HG02571 (cell line): ENCODE results near the gene PAPOLA.

ENCODE experiments used
- ATAC-seq: cut with Tn5 transposase; IDR thresholded peaks from one replicate; pipeline ENCODE4 v1.9.1; 2021; ENCODE audit warnings: mild to moderate bottlenecking, moderate library complexity; ENCODE audit not compliant: unreplicated experiment

The PAPOLA gene

DNA sequence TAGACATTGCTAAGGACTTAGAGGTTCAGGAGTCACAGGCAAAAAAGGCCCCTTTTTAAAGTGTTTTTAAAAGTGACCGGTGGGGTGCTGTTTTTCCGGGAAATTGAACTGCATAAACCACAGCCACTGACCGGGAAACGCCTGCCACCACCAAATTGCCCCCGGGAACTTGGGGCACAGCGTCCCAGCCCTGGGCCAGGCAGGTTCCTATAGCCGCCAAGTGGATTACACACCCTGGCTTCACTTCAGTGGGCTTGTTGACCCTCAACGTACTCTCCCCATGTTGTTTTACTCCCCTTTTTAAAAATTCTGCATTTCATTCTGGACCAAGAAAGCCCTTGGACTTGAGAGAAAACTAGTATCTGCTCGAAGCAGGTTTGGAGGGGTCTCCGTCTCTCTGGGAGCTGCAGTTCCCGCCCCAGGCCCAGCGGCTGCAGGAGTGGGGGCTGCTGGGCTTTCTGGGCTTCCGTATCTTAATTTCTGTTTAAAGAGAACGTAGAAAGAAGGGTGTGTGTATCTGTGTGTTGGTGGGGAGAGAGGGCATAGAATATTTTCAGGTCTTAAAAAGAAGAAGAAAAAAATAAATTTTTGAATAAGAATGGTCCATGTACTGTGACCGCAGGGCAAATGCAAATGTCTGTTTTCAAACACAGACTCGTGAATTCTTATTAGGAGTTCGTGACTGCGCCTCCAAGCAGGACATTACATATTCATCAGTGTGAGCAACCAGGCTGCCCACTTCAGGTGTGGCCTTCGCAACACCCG, 82.9 kb downstream of the PAPOLA start:
- ATAC-seq, result no peak

DNA sequence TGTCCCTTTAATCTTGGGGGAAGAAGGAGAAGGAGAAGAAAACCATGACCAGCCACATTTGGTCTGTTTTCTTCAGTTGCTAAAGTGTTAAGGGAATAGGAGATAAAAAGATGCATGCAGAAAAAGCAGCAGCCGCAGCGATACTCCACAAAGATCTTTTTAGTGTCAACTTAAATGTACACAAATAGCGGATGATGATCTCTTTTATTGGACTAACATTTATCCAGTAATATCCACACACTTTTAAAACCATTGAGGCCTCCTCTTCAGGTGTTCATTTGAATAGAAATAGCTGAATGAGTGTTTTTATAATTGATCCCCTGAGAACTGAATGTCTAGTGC, 83.5 kb downstream of the PAPOLA start:
- no peak for ATAC-seq

- no peak for ATAC-seq
Observed at GRCh38 chr14:96586056-96586455, 83.9 kb downstream of the PAPOLA start.

GRCh38 chr14:96586921-96587822, 85.0 kb downstream of the PAPOLA start:
- no peak for ATAC-seq

DNA sequence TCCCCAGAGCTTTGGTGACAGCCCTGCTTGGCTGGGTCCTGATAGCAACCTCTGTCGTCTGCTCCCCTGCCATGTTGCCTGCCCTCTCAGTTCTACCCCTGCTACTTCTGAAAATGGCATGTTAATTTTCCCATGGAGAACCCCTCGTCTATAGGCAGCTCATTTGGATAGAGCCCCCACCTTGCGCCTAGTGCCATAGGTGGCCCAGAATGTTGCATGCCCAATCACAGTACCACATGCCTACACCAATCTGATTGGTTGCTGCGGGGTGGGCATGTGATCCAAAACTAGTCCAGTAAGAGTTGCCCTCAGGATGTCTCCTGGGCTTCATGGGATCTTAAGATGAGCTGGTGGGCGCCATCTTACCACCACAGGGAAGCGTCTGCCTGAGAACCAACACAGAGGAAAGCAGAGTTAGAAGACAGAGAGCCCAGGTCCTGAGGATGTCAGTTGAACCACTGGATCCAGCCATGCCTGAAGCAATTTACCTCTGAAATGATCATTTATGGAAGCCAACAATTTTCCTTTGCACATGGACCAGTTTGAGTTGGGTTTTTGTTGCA, 85.7 kb downstream of the PAPOLA start:
- ATAC-seq, result no peak

GRCh38 chr14:96588410-96589257, 86.5 kb downstream of the PAPOLA start:
- ATAC-seq, result no peak

DNA sequence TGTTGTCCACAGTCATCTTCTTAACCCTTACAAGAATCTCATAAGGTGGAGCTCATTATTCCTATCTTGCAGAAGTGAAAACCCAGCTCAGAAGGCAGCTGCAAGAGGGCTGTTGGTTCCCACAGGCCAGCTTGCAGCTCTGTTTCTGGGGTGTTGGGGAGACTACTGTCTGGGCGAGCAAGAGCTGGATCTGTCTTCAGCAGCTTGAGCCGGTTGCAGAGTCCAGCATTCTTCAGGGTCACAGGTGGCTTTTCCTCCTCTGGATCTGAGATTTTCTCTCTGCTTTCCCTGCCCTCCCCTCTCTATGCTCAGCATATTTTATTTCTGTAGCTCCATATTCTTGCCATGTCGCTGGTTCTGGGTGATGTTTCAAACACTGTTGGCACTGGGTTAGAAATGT, 87.4 kb downstream of the PAPOLA start:
- ATAC-seq, result no peak

GRCh38 chr14:96590190-96590864, 88.1 kb downstream of the PAPOLA start:
- ATAC-seq, result no peak

GRCh38 chr14:96592591-96593386, 90.6 kb downstream of the PAPOLA start:
- ATAC-seq, result peak; percentile 64

DNA sequence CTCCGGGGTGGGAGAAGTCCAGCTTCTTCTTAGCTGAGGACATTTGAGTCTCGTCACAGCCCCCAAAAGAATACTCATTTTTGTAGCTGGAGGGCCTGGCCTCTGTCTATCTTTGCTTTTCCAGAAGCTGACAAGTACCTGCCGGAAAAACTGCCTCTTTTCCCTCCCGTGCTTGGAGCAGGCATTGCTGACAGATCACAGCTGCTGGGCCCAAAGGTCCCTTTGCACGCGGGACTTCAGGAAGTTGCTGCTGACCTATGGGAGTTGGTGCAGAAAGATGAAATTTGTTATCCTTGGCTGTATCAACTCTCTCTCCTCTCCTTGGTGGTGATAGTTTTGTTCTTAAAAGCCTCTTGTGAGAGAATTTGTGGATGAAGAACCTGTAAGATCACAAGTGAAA, 92.8 kb downstream of the PAPOLA start:
- ATAC-seq, result no peak

DNA sequence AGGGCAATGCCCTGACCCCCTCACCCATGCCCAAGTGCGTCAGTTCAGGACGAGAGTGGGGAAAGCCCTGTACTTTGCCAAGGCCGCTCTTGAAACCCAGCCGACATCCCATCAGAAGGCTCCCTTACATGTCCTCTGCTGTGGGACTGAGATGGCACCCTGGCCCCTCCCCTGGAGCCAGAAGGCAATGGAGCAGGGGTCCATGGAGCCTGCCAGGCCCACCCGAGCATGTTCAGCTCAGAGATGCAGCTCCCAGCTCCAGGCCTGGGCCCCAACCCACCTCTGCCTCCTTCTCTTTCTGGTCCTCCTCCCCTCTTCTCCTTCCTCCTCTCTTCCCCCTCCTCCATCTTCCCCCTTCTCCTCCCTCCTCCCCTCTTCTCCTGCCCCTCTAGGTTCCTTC, 95.5 kb downstream of the PAPOLA start:
- no peak for ATAC-seq

- ATAC-seq, result no peak
Observed at GRCh38 chr14:96598332-96598928, 96.2 kb downstream of the PAPOLA start.

DNA sequence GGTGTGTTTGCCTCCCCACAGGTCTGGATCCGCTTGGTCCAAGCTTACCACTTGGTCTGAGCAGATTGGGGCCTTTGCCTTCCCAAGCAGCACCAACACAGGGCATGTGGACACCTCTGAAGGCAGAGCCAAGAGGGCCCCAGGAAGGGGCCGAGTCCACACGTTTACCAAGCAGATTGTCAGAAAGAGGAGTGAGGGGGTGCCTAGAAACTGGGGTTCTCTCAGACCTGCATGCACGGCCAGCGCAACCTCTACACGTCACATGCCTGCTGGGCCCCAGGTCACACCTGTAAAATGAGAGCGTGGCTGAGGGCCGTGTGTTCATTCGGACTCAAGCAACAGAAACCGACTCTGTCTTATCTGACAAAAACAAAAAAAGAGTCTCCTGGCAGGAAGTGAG, 96.9 kb downstream of the PAPOLA start:
- ATAC-seq, result no peak

GRCh38 chr14:96602186-96602585, 100.0 kb downstream of the PAPOLA start:
- no peak for ATAC-seq

GRCh38 chr14:96603350-96604255, 101.4 kb downstream of the PAPOLA start:
- no peak for ATAC-seq

- no peak for ATAC-seq
Observed at GRCh38 chr14:96614481-96614881, 112.3 kb downstream of the PAPOLA start.

GRCh38 chr14:96616161-96616721, 114.1 kb downstream of the PAPOLA start:
- ATAC-seq, result no peak
